HL-60/S4 treated with retinoic acid at 250 ng/mL for 4 days and 3 days (cell line): Measurements from ENCODE around the gene GPR35.
"Not testable (repeated sequence)": the region's sequence is repeated elsewhere in the genome, so short reads cannot be mapped to it uniquely, and the experiment has no call there.

Source experiments
- in situ Hi-C: fragments of 300-500 bp; cut with MboI; formaldehyde crosslinking; loops from 2 replicates; pipeline ENCODE4 v1.7.0; 2022; ENCODE audit warnings: low sequenced_read_pairs

The GPR35 gene

GRCh38 chr2:240650254-240650965 is 25.1 kb downstream of the GPR35 start:
- in situ Hi-C loops: no loop called here

- in situ Hi-C loops: no loop called here
These were observed 25.9 kb downstream of the GPR35 start for GRCh38 chr2:240651185-240651584.

DNA sequence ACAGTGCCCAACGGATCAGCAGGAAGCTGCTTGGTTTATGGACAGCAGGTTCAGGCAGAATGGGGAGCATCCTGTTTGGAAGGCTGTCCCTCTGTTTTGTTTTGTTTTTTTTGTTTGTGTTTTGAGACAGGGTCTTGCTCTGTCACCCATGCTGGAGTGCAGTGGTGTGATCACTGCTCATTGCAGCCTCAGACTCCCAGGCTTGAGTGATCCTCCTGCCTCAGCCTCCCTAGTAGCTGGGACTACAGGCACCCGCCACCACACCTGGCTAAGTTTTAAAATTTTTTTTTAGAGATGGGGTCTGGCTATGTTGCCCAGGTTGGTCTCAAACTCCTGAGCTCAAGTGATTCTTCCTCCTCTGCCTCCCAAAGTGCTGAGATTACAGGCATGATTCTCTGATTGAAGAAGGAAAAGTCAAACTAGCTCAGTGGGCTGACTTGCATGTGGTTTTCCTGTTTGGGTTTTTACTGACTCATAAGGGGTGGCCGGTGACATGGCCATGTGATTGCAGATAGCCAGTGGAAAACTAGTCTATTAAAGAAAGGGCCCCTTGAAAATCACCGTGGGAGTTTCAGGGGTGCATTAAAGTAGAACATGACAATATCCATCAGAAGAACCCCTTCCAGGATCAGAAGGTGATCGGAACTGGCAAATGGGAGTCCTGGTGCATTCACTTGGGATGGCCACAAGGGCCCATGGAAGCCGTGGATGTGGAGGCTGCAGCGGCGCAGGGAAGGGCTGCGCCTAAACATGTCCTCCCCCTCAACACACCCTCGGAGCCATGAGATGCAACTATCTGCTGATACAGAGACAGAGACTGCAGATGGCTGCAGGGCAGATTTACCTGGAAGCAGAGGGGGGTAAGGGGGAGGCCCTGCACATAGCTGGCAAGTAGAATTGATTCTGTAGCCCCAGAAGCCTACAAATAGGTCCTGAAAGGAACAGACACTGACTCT is 30.9 kb downstream of the GPR35 start:
- in situ Hi-C loops: no loop called here

DNA sequence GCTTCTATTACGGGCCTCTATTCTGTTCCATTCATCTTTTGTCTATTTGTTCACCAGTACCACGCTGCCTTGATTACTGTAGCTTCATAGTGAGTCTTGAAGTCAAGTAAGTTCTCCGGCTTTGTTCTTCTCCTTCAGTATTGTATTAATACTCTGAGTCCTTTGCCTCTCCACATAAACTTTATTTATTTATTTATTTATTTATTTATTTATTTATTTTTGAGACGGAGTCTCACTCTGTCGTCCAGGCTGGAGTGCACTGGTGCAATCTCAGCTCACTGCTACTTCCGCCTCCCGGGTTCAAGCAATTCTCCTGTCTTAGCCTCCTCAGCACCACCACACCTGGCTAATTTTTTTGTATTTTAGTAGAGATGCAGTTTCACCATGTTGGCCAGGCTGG is 34.6 kb downstream of the GPR35 start:
- in situ Hi-C loops: not testable (repeated sequence)

DNA sequence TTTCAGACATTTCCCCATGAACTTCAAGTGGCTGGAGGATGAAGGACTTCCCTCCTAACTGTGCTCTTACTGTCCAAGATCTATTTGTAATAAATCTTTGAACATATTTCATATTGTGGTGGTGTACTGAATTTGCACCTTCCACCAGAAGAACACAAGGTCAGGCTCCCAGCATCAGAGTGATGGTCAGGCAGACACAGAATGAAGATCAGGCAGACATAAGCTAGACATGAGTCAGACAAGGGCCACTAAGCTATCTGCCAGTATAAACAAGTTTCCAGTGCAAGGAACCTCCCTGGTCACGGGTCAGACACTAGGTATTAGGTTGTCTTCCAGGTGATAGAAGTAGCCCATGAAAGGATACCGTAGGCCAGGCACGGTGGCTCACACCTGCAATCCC is 37.4 kb downstream of the GPR35 start:
- in situ Hi-C loops: no loop called here

- in situ Hi-C loops: no loop called here
These were observed 38.4 kb downstream of the GPR35 start for GRCh38 chr2:240663546-240664190.

DNA sequence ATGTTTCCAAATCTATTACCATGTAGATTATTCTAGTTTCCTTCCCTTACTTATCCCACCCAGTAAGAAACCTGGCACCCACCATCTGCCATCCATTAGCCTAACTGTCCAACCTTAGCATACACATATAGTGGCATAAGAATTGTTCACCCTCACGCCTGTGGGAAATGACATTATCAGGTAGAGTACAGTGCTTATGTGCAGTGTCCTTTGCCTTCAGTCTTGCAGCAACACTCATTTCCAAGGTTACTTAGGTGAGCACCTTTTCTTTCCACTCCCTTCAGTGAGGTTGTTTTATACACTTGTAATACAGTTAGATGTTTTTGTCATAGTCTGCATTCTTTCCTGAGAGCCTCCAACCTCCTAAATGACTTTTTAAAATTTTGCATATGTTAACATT is 39.3 kb downstream of the GPR35 start:
- in situ Hi-C loops: no loop called here

- in situ Hi-C loops: no loop called here
These were observed 45.1 kb downstream of the GPR35 start for GRCh38 chr2:240670402-240670801.

- in situ Hi-C loops: no loop called here
These were observed 45.7 kb downstream of the GPR35 start for GRCh38 chr2:240670950-240671349.

DNA sequence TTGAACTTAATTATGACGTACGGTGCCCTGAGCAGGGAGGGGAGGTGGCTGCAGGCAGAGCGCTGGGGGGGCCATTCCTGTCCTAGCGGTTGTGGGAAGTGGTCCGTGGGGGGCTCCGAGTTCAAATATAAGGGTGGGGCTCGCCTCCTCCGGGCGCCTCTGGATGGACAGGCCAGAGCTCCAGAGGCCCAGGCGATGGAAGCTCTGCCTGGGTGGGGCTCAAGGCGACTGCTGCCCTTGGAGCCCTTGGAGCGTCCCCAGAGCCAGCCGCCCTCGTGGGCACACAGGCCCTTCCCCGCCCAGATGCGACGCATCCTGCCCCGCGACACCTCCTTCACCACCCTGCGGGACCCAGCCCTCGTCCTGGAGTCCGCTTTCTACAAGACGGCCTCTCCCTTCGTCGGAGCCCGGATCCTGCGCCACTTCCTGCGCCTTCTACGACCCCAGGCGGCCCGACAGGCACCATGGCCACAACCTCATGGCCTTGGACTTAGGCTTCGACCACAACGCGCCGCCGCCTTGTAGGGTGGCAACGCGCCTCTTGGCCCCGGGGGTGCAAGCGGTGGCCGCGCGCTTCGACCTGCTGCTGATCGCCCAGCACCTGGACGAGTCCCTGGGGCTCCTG is 46.9 kb downstream of the GPR35 start:
- in situ Hi-C loops: no loop called here

GRCh38 chr2:240672701-240673190 is 47.5 kb downstream of the GPR35 start:
- in situ Hi-C loops: no loop called here

DNA sequence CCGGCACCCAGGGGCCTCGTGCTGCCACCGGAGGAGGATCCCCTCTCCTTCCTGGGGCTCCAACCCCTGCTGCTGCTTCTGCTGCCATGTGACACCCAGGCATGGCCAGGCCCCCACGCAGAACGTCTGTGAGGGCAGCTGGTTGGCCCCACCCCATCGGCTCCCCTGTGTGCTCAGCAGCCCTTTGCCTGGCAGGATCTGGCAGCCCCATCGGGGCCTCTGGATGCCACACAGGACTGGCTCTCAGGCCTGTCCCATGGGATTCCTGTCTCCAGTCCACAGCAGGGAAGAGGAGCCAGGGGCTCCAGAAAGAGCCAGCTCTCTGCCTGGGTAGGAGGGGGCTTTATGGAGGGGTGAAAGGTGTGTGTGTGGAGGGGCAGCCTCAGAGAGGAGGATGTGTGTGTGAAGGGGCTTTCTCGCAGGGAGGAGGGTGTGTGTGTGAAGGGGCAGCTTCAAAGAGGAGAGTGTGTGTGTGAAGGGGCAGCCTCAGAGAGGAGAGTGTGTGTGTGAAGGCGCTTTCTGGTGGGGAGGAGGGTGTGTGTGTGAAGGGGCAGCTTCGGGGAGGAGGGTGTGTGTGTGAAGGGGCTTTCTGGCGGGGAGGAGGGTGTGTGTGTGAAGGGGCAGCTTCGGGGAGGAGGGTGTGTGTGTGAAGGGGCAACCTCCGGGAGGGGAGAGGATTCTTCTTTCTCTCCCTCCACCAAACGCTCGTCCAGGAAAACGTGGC is 49.3 kb downstream of the GPR35 start:
- in situ Hi-C loops: not testable (repeated sequence)

- in situ Hi-C loops: not testable (repeated sequence)
These were observed 50.1 kb downstream of the GPR35 start for GRCh38 chr2:240675345-240675744.

- in situ Hi-C loops: not testable (repeated sequence)
These were observed 52.8 kb downstream of the GPR35 start for GRCh38 chr2:240678043-240678442.

DNA sequence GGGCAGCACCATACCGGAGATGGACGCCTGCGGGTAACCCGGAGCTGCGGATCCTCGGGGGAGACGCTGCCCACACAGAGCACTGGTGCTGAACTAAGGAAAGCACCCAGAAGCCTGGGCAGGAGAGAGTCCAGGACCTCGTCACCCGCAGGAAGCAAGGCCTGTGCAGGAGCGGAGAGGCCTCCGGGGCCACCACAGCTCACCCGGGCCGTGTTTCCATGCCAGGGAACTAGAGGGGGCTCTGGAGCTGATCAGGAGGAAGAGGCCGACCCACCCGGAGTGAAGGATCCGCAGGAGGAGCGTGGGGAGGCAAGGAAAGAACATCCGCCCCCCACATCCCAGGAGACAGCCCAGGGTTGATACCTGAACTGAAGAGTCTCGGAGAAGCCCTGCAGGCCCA is 53.6 kb downstream of the GPR35 start:
- in situ Hi-C loops: not testable (repeated sequence)

GRCh38 chr2:240680185-240680584 is 54.9 kb downstream of the GPR35 start:
- in situ Hi-C loops: not testable (repeated sequence)
